Upper lobe of left lung (tissue), 6 donors: ENCODE measurements around the gene KSR2. TPM values are rescaled to one million over a fixed set of nuclear protein-coding genes. Genes with fewer than 3 reads are reported as not detected.

Experiments
- ATAC-seq, 2 donors: fragments of 200-7000 bp; cut with Tn5 transposase; one replicate each; pipeline ENCODE4 v1.9.1; 2022; ENCODE audit warnings: mild to moderate bottlenecking in 2 of 2, moderate library complexity in 2 of 2; ENCODE audit not compliant: low FRiP score in 2 of 2
- DNase-seq, 2 donors: peaks; one replicate each; pipeline ENCODE4 v3.0.0-alpha.2; 2019 to 2020
- H3K27ac ChIP-seq, 4 donors: fragments of 200-600 bp; sonication (generic); one replicate each; pipeline ENCODE4 v1.5.1; 2016 to 2019
- H3K27me3 ChIP-seq, 4 donors: fragments of 200-600 bp; sonication (generic); one replicate each; pipeline ENCODE4 v1.5.1; 2017 to 2019
- H3K36me3 ChIP-seq, 4 donors: fragments of 200-600 bp; sonication (generic); one replicate each; pipeline ENCODE4 v1.5.1; 2016 to 2019
- H3K4me1 ChIP-seq, 4 donors: fragments of 200-600 bp; sonication (generic); one replicate each; pipeline ENCODE4 v1.5.1; 2018 to 2019
- H3K4me3 ChIP-seq, 4 donors: fragments of 200-600 bp; sonication (generic); one replicate each; pipeline ENCODE4 v1.5.1; 2017 to 2019; ENCODE audit warnings: mild to moderate bottlenecking in 2 of 4, moderate library complexity in 1 of 4
- H3K9me3 ChIP-seq, 4 donors: fragments of 200-600 bp; sonication (generic); one replicate each; pipeline ENCODE4 v1.5.1; 2018 to 2019
- CTCF ChIP-seq, 6 experiments: fragments of 450-650 bp in 4 of 6; fragments of 200-600 bp in 2 of 6; sonication (generic) in 2 of 6; IDR thresholded peaks; one replicate each; pipeline ENCODE4 v1.5.1; 2016 to 2019; ENCODE audit warnings: antibody characterized with exemption in 6 of 6
- EP300 ChIP-seq, 4 donors: sonication (generic); formaldehyde crosslinking; IDR thresholded peaks; one replicate each; pipeline ENCODE4 v1.5.1; 2017; ENCODE audit warnings: antibody characterized with exemption in 4 of 4, control low read depth in 2 of 4
- POLR2A ChIP-seq, 4 donors: fragments of 450-650 bp; IDR thresholded peaks; one replicate each; pipeline ENCODE4 v1.5.1; 2016 to 2017; ENCODE audit warnings: antibody characterized with exemption in 4 of 4, mild to moderate bottlenecking in 2 of 4
- POLR2AphosphoS5 ChIP-seq, 2 donors: sonication (generic); formaldehyde crosslinking; IDR thresholded peaks; one replicate each; pipeline ENCODE4 v1.5.1; 2017; ENCODE audit warnings: antibody characterized with exemption in 2 of 2
- WGBS, 2 donors: methylation state at CpG; one replicate each; pipeline ENCODE4 v1.1.5; 2017 to 2018; 5-methylcytosine and 5-hydroxymethylcytosine counted together
- total RNA-seq, 6 donors: library from RNA; depleted of rRNA in 4 of 6; stranded (reverse); fragments of >200 nt in 4 of 6; gene quantifications; one replicate each; pipeline versions ENCODE4 v1.1.0 to v1.2.1, GENCODE V29; 2016 to 2021
- donor health status: DM: no; HTN: no; CAD: no; lungs with moderate emphysema.
- donor health status: DM: no; HTN: yes; CAD: no; lungs with severe emphysema.

The KSR2 gene
- total RNA-seq, 6 donors from 2014 or later: 0.30 to 3.2 (median 0.85) TPM

- Histone ChIP-seq H3K27ac (no peak overlapping the region), H3K4me1 (no peaks in the 10 kb centered on the region), H3K4me3 (no peak overlapping the region), H3K9me3 (peaks cover 0 to 12% (median 0%) of the 10 kb centered on the region in 4 donors), H3K36me3 (no peaks in the 10 kb centered on the region), H3K27me3 (no peaks in the 10 kb centered on the region)
- WGBS, 2 donors: 47 to 51% methylated on average over 4 of the region's 4 CpGs
- no peak for DNase-seq
- no peak for ATAC-seq
- no peak for TF ChIP-seq CTCF (IDR thresholded peaks at IDR 0.05)
- TF ChIP-seq EP300 (IDR thresholded peaks at IDR 0.05): no peak
- no peak for TF ChIP-seq POLR2AphosphoS5 (IDR thresholded peaks at IDR 0.05)
- TF ChIP-seq POLR2A (IDR thresholded peaks at IDR 0.05): no peak
Observed at GRCh38 chr12:117842630-117843029, 126.2 kb downstream of the KSR2 start.

- DNase-seq (no peak), ATAC-seq (no peak)
- H3K27ac ChIP-seq: no peak overlapping the region
- peaks cover 0 to 12% (median 0%) of the 10 kb centered on the region in 4 donors for H3K9me3 ChIP-seq
- no peak overlapping the region for H3K4me3 ChIP-seq
- peaks cover 0 to under 1% (median under 1%) of the 10 kb centered on the region in 4 donors for H3K4me1 ChIP-seq
- 88 to 92% methylated on average over 2 of the region's 2 CpGs for WGBS, 2 donors
- H3K27me3 ChIP-seq: no peaks in the 10 kb centered on the region
- TF ChIP-seq CTCF (IDR thresholded peaks at IDR 0.05) (no peak), POLR2AphosphoS5 (IDR thresholded peaks at IDR 0.05) (no peak), POLR2A (IDR thresholded peaks at IDR 0.05) (no peak), EP300 (IDR thresholded peaks at IDR 0.05) (no peak)
- H3K36me3 ChIP-seq: no peaks in the 10 kb centered on the region
Observed at GRCh38 chr12:117842220-117842619, 126.6 kb downstream of the KSR2 start.

- H3K27ac ChIP-seq: no peak overlapping the region
- H3K36me3 ChIP-seq: no peaks in the 10 kb centered on the region
- TF ChIP-seq EP300 (IDR thresholded peaks at IDR 0.05): no peak
- no peak for TF ChIP-seq POLR2AphosphoS5 (IDR thresholded peaks at IDR 0.05)
- no peak for TF ChIP-seq CTCF (IDR thresholded peaks at IDR 0.05)
- TF ChIP-seq POLR2A (IDR thresholded peaks at IDR 0.05): no peak
- H3K4me3 ChIP-seq: no peak overlapping the region
- H3K27me3 ChIP-seq: no peaks in the 10 kb centered on the region
- no peaks in the 10 kb centered on the region for H3K9me3 ChIP-seq
- ATAC-seq (no peak), DNase-seq (no peak)
- H3K4me1 ChIP-seq: peaks cover 0 to 5% (median 4%) of the 10 kb centered on the region in 4 donors
- 43 to 49% methylated on average over 3 of the region's 3 CpGs for WGBS, 2 donors
Observed at GRCh38 chr12:117837737-117838050, 131.1 kb downstream of the KSR2 start.

- TF ChIP-seq CTCF (IDR thresholded peaks at IDR 0.05) (peak; percentile 79 to 94 (median 88)), EP300 (IDR thresholded peaks at IDR 0.05) (no peak)
- WGBS, 2 donors: 14 to 15% methylated on average over 21 to 22 of the region's 22 CpGs
- H3K9me3 ChIP-seq: no peaks in the 10 kb centered on the region
- ATAC-seq (peak; percentile 70 to 82), DNase-seq (peak in 1 of 2 donors; percentile 62)
- H3K27ac ChIP-seq: no peak overlapping the region
- peaks cover 0 to 5% (median 4%) of the 10 kb centered on the region in 4 donors for H3K4me1 ChIP-seq
- H3K36me3 ChIP-seq: no peaks in the 10 kb centered on the region
- no peaks in the 10 kb centered on the region for H3K27me3 ChIP-seq
- H3K4me3 ChIP-seq: no peak overlapping the region
Observed at GRCh38 chr12:117836999-117837736, 131.6 kb downstream of the KSR2 start.

- 78 to 87% methylated on average over 9 of the region's 9 CpGs for WGBS, 2 donors
- no peaks in the 10 kb centered on the region for H3K27me3 ChIP-seq
- DNase-seq (peak in 1 of 2 donors; percentile 48), ATAC-seq (no peak)
- no peak overlapping the region for H3K27ac ChIP-seq
- H3K9me3 ChIP-seq: no peaks in the 10 kb centered on the region
- H3K36me3 ChIP-seq: no peaks in the 10 kb centered on the region
- no peak for TF ChIP-seq POLR2AphosphoS5 (IDR thresholded peaks at IDR 0.05)
- TF ChIP-seq CTCF (IDR thresholded peaks at IDR 0.05): no peak
- no peak for TF ChIP-seq POLR2A (IDR thresholded peaks at IDR 0.05)
- no peak for TF ChIP-seq EP300 (IDR thresholded peaks at IDR 0.05)
- peaks cover 0 to 5% (median 4%) of the 10 kb centered on the region in 4 donors for H3K4me1 ChIP-seq
- H3K4me3 ChIP-seq: no peak overlapping the region
Observed at GRCh38 chr12:117836476-117836875, 132.3 kb downstream of the KSR2 start.
